Measurements from ENCODE around the gene ARHGEF17. TPM values are rescaled to one million over a fixed set of nuclear protein-coding genes. Genes with fewer than 3 reads are reported as not detected.
A peak's percentile ranks its signal among the peaks of the same experiment; 100 is the strongest.

The ARHGEF17 gene
- total RNA-seq, 3 donors from 2014 or later: 0.13 to 0.27 (median 0.13) TPM

GRCh38 chr11:73281796-73282660 lies 26.0 kb upstream of the ARHGEF17 start:
- H3K9me3 Mint-ChIP-seq: no peaks in the 10 kb centered on the region
- H3K4me1 Mint-ChIP-seq (ENCODE audit: low read depth): no peaks in the 10 kb centered on the region
- ATAC-seq (no peak), DNase-seq (no peak)
- no peaks in the 10 kb centered on the region for H3K27me3 Mint-ChIP-seq (ENCODE audit: low read depth)
- H3K36me3 Mint-ChIP-seq (ENCODE audit: insufficient read depth): no peaks in the 10 kb centered on the region
- H3K4me3 Mint-ChIP-seq: no peak overlapping the region

GRCh38 chr11:73283276-73284000 lies 24.6 kb upstream of the ARHGEF17 start:
- no peaks in the 10 kb centered on the region for H3K9me3 Mint-ChIP-seq
- H3K4me1 Mint-ChIP-seq (ENCODE audit: low read depth): peaks cover 6% of the 10 kb centered on the region
- ATAC-seq (no peak), DNase-seq (no peak)
- H3K36me3 Mint-ChIP-seq (ENCODE audit: insufficient read depth): no peaks in the 10 kb centered on the region
- no peaks in the 10 kb centered on the region for H3K27me3 Mint-ChIP-seq (ENCODE audit: low read depth)
- no peak overlapping the region for H3K4me3 Mint-ChIP-seq

- DNase-seq (no peak), ATAC-seq (no peak)
- peaks cover 2% of the 10 kb centered on the region for H3K27me3 Mint-ChIP-seq (ENCODE audit: low read depth)
- H3K9me3 Mint-ChIP-seq: no peaks in the 10 kb centered on the region
- no peak overlapping the region for H3K4me3 Mint-ChIP-seq
- H3K4me1 Mint-ChIP-seq (ENCODE audit: low read depth): peaks cover 11% of the 10 kb centered on the region
- H3K36me3 Mint-ChIP-seq (ENCODE audit: insufficient read depth): no peaks in the 10 kb centered on the region
These were observed 24.0 kb upstream of the ARHGEF17 start for GRCh38 chr11:73284106-73284505.

- DNase-seq (no peak), ATAC-seq (no peak)
- Mint-ChIP-seq H3K9me3 (no peaks in the 10 kb centered on the region), H3K4me1 (ENCODE audit: low read depth) (peaks cover 14% of the 10 kb centered on the region), H3K4me3 (no peak overlapping the region), H3K27me3 (ENCODE audit: low read depth) (peaks cover 2% of the 10 kb centered on the region), H3K36me3 (ENCODE audit: insufficient read depth) (no peaks in the 10 kb centered on the region)
These were observed 22.4 kb upstream of the ARHGEF17 start for GRCh38 chr11:73285721-73286120.

GRCh38 chr11:73286240-73286810 lies 21.8 kb upstream of the ARHGEF17 start:
- Mint-ChIP-seq H3K27me3 (ENCODE audit: low read depth) (peaks cover 2% of the 10 kb centered on the region), H3K9me3 (no peaks in the 10 kb centered on the region), H3K36me3 (ENCODE audit: insufficient read depth) (no peaks in the 10 kb centered on the region), H3K4me1 (ENCODE audit: low read depth) (peaks cover 14% of the 10 kb centered on the region), H3K4me3 (no peak overlapping the region)
- DNase-seq (no peak), ATAC-seq (no peak)

GRCh38 chr11:73287400-73288101 lies 20.5 kb upstream of the ARHGEF17 start:
- no peaks in the 10 kb centered on the region for H3K36me3 Mint-ChIP-seq (ENCODE audit: insufficient read depth)
- H3K4me1 Mint-ChIP-seq (ENCODE audit: low read depth): peaks cover 14% of the 10 kb centered on the region
- no peaks in the 10 kb centered on the region for H3K9me3 Mint-ChIP-seq
- no peak for DNase-seq
- H3K27me3 Mint-ChIP-seq (ENCODE audit: low read depth): peaks cover 2% of the 10 kb centered on the region
- no peak overlapping the region for H3K4me3 Mint-ChIP-seq
- ATAC-seq: no peak

GRCh38 chr11:73288192-73288872 lies 19.7 kb upstream of the ARHGEF17 start:
- ATAC-seq (no peak), DNase-seq (no peak)
- Mint-ChIP-seq H3K36me3 (ENCODE audit: insufficient read depth) (no peaks in the 10 kb centered on the region), H3K27me3 (ENCODE audit: low read depth) (peaks cover 2% of the 10 kb centered on the region), H3K9me3 (no peaks in the 10 kb centered on the region), H3K4me1 (ENCODE audit: low read depth) (peaks cover 14% of the 10 kb centered on the region), H3K4me3 (no peak overlapping the region)

GRCh38 chr11:73288873-73289707 lies 19.0 kb upstream of the ARHGEF17 start:
- no peaks in the 10 kb centered on the region for H3K36me3 Mint-ChIP-seq (ENCODE audit: insufficient read depth)
- H3K9me3 Mint-ChIP-seq: no peaks in the 10 kb centered on the region
- peaks cover 14% of the 10 kb centered on the region for H3K4me1 Mint-ChIP-seq (ENCODE audit: low read depth)
- DNase-seq (peak; percentile 28), ATAC-seq (peak; percentile 74 to 80)
- peaks cover 2% of the 10 kb centered on the region for H3K27me3 Mint-ChIP-seq (ENCODE audit: low read depth)
- H3K4me3 Mint-ChIP-seq: no peak overlapping the region

GRCh38 chr11:73290536-73290935 lies 17.5 kb upstream of the ARHGEF17 start:
- H3K4me3 Mint-ChIP-seq: no peak overlapping the region
- DNase-seq: no peak
- ATAC-seq: no peak
- no peaks in the 10 kb centered on the region for H3K9me3 Mint-ChIP-seq
- peaks cover 2% of the 10 kb centered on the region for H3K27me3 Mint-ChIP-seq (ENCODE audit: low read depth)
- H3K4me1 Mint-ChIP-seq (ENCODE audit: low read depth): peaks cover 17% of the 10 kb centered on the region
- no peaks in the 10 kb centered on the region for H3K36me3 Mint-ChIP-seq (ENCODE audit: insufficient read depth)

- no peak for DNase-seq
- ATAC-seq: no peak
- H3K9me3 Mint-ChIP-seq: no peaks in the 10 kb centered on the region
These were observed 16.9 kb upstream of the ARHGEF17 start for GRCh38 chr11:73291196-73291595.

GRCh38 chr11:73291781-73292524 lies 16.1 kb upstream of the ARHGEF17 start:
- Mint-ChIP-seq H3K9me3 (no peaks in the 10 kb centered on the region), H3K27me3 (ENCODE audit: low read depth) (peaks cover 2% of the 10 kb centered on the region), H3K4me3 (no peak overlapping the region), H3K36me3 (ENCODE audit: insufficient read depth) (no peaks in the 10 kb centered on the region), H3K4me1 (ENCODE audit: low read depth) (peaks cover 17% of the 10 kb centered on the region)
- no peak for DNase-seq
- no peak for ATAC-seq

More at GRCh38 chr11:73291196-73291595, 16.9 kb upstream of the ARHGEF17 start:
- peaks cover 17% of the 10 kb centered on the region for H3K4me1 Mint-ChIP-seq (ENCODE audit: low read depth)
- H3K4me3 Mint-ChIP-seq: no peak overlapping the region
- no peaks in the 10 kb centered on the region for H3K36me3 Mint-ChIP-seq (ENCODE audit: insufficient read depth)
- peaks cover 2% of the 10 kb centered on the region for H3K27me3 Mint-ChIP-seq (ENCODE audit: low read depth)

- Mint-ChIP-seq H3K27me3 (ENCODE audit: low read depth) (peaks cover 2% of the 10 kb centered on the region), H3K4me1 (ENCODE audit: low read depth) (peaks cover 17% of the 10 kb centered on the region), H3K36me3 (ENCODE audit: insufficient read depth) (no peaks in the 10 kb centered on the region), H3K4me3 (no peak overlapping the region), H3K9me3 (no peaks in the 10 kb centered on the region)
- ATAC-seq: no peak
- no peak for DNase-seq
These were observed 15.6 kb upstream of the ARHGEF17 start for GRCh38 chr11:73292525-73292894.
